Smooth muscle cell (in vitro differentiated cells): Measurements from ENCODE around the gene TSPAN14. TPM values are rescaled to one million over a fixed set of nuclear protein-coding genes. Genes with fewer than 3 reads are reported as not detected.

ENCODE experiments used
- DNase-seq: peaks from one replicate; lab custom pipeline; 2025; ENCODE audit not compliant: unreplicated experiment; lab: John Stamatoyannopoulos, UW
- H2AFZ ChIP-seq: fragments of 200-600 bp; sonication (generic); 2 replicates; pipeline ENCODE4 v1.6.0; 2016; ENCODE audit warnings: antibody characterized with exemption, low read depth, mild to moderate bottlenecking
- H3F3A ChIP-seq: fragments of 200-600 bp; sonication (generic); 2 replicates; pipeline ENCODE4 v1.6.0; 2017; ENCODE audit warnings: antibody characterized with exemption, low read depth
- H3K27ac ChIP-seq: fragments of 200-600 bp; sonication (generic); 2 replicates; pipeline ENCODE4 v1.5.1; 2016; ENCODE audit warnings: low read depth, mild to moderate bottlenecking
- H3K27me3 ChIP-seq: fragments of 200-600 bp; sonication (generic); 2 replicates; pipeline ENCODE4 v1.6.1; 2016; ENCODE audit warnings: low read depth, mild to moderate bottlenecking
- H3K36me3 ChIP-seq: fragments of 200-600 bp; sonication (generic); 2 replicates; pipeline ENCODE4 v1.5.1; 2016; ENCODE audit warnings: low read depth
- H3K4me1 ChIP-seq: fragments of 200-600 bp; sonication (generic); 2 replicates; pipeline ENCODE4 v1.5.1; 2016; ENCODE audit warnings: low read depth
- H3K4me2 ChIP-seq: fragments of 200-600 bp; sonication (generic); 2 replicates; pipeline ENCODE4 v1.6.0; 2016; ENCODE audit warnings: mild to moderate bottlenecking
- H3K4me3 ChIP-seq: fragments of 200-600 bp; sonication (generic); 2 replicates; pipeline ENCODE4 v1.5.1; 2016; ENCODE audit warnings: mild to moderate bottlenecking
- H3K79me2 ChIP-seq: fragments of 200-600 bp; sonication (generic); 2 replicates; pipeline ENCODE4 v1.6.0; 2016; ENCODE audit warnings: low read depth, mild to moderate bottlenecking
- H3K9ac ChIP-seq: fragments of 200-600 bp; sonication (generic); 2 replicates; pipeline ENCODE4 v1.6.0; 2016; ENCODE audit warnings: low read depth
- H3K9me3 ChIP-seq: fragments of 200-600 bp; sonication (generic); replicated peaks from 2 replicates; pipeline ENCODE4 v1.5.1; 2016; ENCODE audit warnings: low read depth
- H4K20me1 ChIP-seq: fragments of 200-600 bp; sonication (generic); 2 replicates; pipeline ENCODE4 v1.6.0; 2016; ENCODE audit warnings: low read depth
- whole genome bisulfite sequencing: methylation state at CpG from one replicate; pipeline ENCODE4 v1.1.7; 2016; ENCODE audit warnings: low lambda C conversion rate; 5-methylcytosine and 5-hydroxymethylcytosine counted together
- polyA plus RNA-seq: library from polyadenylated mRNA; unstranded; fragments of >200 nt; fragmentation: Nextera tagmentation; extraction: Ambion mirVana; gene quantifications from 2 replicates; pipeline ENCODE4 v1.2.1, GENCODE V29; 2016
- total RNA-seq: library from RNA; depleted of rRNA; stranded (reverse); fragments of >200 nt; gene quantifications from 2 replicates; pipeline ENCODE4 v1.2.3, GENCODE V29; 2014
- TF ChIP-seq, protein P1 (sequence below): fragments of 200-600 bp; sonication (generic); IDR thresholded peaks from 2 replicates; pipeline ENCODE4 v1.5.1; 2017; ENCODE audit warnings: borderline replicate concordance, mild to moderate bottlenecking, antibody characterized with exemption; ENCODE audit not compliant: insufficient read depth, poor library complexity, severe bottlenecking

Gene TSPAN14
- total and polyA plus RNA-seq, 2 experiments from 2014 or later, result 42.7 to 46.3 TPM

DNA sequence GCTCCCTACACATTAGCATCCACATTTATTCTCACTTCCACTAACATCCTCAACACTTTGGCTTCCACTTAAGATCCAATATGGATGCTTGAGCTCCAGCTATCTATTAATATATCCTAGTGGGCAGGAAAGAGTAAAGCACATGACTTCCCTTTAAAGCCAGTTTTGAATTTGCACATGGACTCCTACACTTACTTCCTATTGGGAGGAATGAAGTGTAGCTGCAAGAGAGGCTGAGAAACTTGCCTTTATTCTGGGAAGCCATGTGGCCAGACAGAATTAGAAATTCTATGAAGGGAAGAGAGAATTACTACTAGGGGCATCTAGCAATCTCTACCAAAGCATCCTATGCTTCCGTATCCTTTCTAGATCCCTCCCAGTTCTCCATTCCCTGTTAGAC lies 3.0 kb upstream of the TSPAN14 start:
- 100% methylated on average over 1 of the region's 1 CpG for WGBS

DNA sequence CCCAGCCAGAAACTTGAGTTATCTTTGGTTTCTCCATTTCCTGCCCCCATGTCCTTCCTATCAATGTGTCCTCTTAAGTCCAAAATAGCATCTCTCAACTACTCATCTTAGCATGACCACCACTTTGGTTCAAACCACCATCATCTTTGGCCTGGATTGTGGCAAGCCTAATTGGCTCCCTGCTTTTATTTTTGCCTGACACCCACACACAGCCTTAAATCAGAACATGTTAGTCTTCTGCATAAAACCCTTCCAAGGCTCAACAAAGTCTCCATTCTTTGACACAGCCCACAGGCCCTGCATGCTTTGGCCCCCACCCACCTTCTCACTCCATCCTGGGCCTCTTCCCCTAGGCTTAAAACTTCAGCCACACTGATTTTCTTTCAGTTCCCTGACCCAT lies 2.0 kb upstream of the TSPAN14 start:
- Histone ChIP-seq H3K9ac (no peak overlapping the region), H3K27ac (peak overlapping the region; percentile 19)
- TF ChIP-seq, protein P1, sequence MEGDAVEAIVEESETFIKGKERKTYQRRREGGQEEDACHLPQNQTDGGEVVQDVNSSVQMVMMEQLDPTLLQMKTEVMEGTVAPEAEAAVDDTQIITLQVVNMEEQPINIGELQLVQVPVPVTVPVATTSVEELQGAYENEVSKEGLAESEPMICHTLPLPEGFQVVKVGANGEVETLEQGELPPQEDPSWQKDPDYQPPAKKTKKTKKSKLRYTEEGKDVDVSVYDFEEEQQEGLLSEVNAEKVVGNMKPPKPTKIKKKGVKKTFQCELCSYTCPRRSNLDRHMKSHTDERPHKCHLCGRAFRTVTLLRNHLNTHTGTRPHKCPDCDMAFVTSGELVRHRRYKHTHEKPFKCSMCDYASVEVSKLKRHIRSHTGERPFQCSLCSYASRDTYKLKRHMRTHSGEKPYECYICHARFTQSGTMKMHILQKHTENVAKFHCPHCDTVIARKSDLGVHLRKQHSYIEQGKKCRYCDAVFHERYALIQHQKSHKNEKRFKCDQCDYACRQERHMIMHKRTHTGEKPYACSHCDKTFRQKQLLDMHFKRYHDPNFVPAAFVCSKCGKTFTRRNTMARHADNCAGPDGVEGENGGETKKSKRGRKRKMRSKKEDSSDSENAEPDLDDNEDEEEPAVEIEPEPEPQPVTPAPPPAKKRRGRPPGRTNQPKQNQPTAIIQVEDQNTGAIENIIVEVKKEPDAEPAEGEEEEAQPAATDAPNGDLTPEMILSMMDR, result no peak

More for the DNA sequence above, 3.0 kb upstream of the TSPAN14 start:
- H4K20me1 ChIP-seq, result peaks cover 14% of the 10 kb centered on the region
- no peak for DNase-seq
- H2AFZ ChIP-seq, result no peak overlapping the region
- no peak overlapping the region for H3K4me3 ChIP-seq
- H3K9me3 ChIP-seq, result no peaks in the 10 kb centered on the region
- peaks cover 13% of the 10 kb centered on the region for H3K79me2 ChIP-seq
- no peaks in the 10 kb centered on the region for H3K36me3 ChIP-seq
- TF ChIP-seq, protein P1, result no peak
- peaks cover 23% of the 10 kb centered on the region for H3F3A ChIP-seq
- H3K4me2 ChIP-seq, result no peak overlapping the region
- peaks cover 14% of the 10 kb centered on the region for H3K4me1 ChIP-seq
- no peak overlapping the region for H3K27ac ChIP-seq
- H3K27me3 ChIP-seq, result no peaks in the 10 kb centered on the region
- H3K9ac ChIP-seq, result no peak overlapping the region

DNA sequence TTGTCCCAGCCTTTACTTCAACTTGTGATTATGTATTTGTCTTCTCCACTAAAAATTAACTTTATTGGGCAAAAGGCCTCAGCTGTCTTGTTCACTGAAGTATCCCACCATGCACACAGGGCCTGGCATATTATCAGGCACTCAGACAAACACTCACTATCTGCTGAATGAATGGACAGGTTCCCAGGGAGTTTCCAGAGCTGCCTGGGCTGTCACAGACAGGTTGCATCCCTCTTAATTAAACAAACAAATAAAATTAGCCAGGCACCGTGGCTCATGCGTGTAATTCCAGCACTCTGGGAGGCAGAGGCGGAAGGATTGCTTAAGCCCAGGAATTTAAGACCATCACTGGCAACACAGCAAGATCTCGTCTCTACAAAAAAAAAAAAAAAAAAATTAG lies 1.5 kb upstream of the TSPAN14 start:
- 47% methylated on average over 3 of the region's 4 CpGs for WGBS
- Histone ChIP-seq H3K27me3 (no peaks in the 10 kb centered on the region), H3K4me1 (peaks cover 17% of the 10 kb centered on the region)

More for the DNA sequence above, 2.0 kb upstream of the TSPAN14 start:
- peaks cover 22% of the 10 kb centered on the region for H3K79me2 ChIP-seq
- H3K4me1 ChIP-seq, result peaks cover 14% of the 10 kb centered on the region
- H3K36me3 ChIP-seq, result no peaks in the 10 kb centered on the region
- no peak for DNase-seq
- peaks cover 23% of the 10 kb centered on the region for H4K20me1 ChIP-seq
- H3F3A ChIP-seq, result peaks cover 23% of the 10 kb centered on the region
- H3K4me2 ChIP-seq, result no peak overlapping the region
- H3K4me3 ChIP-seq, result no peak overlapping the region
- no peaks in the 10 kb centered on the region for H3K27me3 ChIP-seq
- no peaks in the 10 kb centered on the region for H3K9me3 ChIP-seq
- H2AFZ ChIP-seq, result no peak overlapping the region

More for the DNA sequence above, 1.5 kb upstream of the TSPAN14 start:
- Histone ChIP-seq H3K36me3 (no peaks in the 10 kb centered on the region), H3K4me3 (no peak overlapping the region), H3K79me2 (peaks cover 28% of the 10 kb centered on the region), H3K9me3 (no peaks in the 10 kb centered on the region), H4K20me1 (peaks cover 29% of the 10 kb centered on the region), H2AFZ (no peak overlapping the region), H3F3A (peaks cover 23% of the 10 kb centered on the region), H3K4me2 (no peak overlapping the region), H3K9ac (no peak overlapping the region), H3K27ac (peak overlapping the region; percentile 19)
- TF ChIP-seq, protein P1, result no peak
- DNase-seq, result no peak
